Erythroblast (primary cell): ENCODE results near the gene HNF4A.

Source experiments
- GATA1 ChIP-seq: IDR thresholded peaks from 2 replicates; pipeline ENCODE4 v1.6.1; 2011; ENCODE audit warnings: low read depth, mild to moderate bottlenecking, control low read depth, low read length, moderate library complexity
- POLR2A ChIP-seq: IDR thresholded peaks from 2 replicates; pipeline ENCODE4 v1.6.1; 2011; ENCODE audit warnings: mild to moderate bottlenecking, low read length

DNA sequence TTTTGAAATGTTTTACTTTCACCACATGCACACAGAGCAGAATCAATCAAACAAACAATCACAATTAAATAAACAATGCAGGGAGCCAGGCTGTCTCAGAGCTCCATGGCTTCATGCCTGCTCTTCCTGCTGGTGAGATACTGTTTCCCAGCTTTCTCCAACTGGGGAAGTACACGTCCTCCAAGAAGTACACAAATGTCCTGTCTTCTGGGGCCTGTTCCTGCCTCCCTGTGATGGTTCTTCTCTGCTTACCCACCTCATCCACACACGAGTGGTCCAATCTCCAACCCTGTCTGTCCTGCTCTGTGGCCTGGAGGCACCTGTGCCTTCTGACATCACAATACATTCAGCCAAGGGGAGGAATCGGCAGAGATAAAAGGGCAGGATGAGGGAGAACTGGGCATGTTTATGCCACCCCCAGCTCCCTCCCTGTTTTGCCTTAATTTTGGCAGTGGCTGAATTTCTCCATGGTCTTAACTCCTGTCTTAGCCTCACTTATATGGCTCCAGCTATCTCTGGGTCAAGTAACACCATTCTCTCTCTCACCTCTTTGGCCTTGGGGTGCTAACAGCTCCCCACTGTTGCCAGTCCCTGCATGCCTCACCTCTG is 94.9 kb downstream of the HNF4A start:
- TF ChIP-seq POLR2A (no peak), GATA1 (no peak)
